Measurements from ENCODE around the gene MB21D2.

DNA sequence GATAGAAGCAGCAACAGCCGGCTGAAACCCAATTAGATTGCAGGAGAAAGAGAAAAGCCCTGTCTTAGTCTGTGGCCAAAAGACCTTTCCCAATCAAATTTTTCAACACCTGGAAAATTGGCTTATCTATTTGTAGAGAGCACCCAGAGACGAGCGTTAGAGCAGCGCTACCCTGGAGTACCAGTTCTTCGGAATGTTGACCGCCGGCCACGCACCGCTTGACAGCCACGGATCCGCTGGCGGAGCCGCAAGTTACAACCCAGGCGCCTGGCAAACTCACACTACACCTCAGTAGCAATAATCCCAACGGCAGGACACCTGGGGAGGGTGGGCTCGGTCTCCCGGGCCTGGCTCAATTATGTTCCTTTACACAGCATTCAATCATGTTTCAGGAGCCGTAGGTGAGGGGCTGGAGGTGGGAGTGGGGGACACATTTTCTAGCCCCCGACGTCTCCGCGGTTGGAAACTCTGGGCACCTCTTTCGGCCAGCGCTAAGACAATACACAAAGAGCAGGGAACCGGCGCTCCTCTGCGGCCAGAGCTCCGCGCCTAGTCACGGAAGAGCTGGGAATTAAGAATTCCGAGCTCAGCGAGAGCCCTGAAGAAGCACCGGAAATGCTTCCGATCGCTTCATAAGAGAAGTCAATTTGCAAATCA, 1.2 kb downstream of the MB21D2 start:
- TF ChIP-seq, protein P1, sequence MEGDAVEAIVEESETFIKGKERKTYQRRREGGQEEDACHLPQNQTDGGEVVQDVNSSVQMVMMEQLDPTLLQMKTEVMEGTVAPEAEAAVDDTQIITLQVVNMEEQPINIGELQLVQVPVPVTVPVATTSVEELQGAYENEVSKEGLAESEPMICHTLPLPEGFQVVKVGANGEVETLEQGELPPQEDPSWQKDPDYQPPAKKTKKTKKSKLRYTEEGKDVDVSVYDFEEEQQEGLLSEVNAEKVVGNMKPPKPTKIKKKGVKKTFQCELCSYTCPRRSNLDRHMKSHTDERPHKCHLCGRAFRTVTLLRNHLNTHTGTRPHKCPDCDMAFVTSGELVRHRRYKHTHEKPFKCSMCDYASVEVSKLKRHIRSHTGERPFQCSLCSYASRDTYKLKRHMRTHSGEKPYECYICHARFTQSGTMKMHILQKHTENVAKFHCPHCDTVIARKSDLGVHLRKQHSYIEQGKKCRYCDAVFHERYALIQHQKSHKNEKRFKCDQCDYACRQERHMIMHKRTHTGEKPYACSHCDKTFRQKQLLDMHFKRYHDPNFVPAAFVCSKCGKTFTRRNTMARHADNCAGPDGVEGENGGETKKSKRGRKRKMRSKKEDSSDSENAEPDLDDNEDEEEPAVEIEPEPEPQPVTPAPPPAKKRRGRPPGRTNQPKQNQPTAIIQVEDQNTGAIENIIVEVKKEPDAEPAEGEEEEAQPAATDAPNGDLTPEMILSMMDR (IDR thresholded peaks at IDR 0.05 in 4 of 5, conservative IDR thresholded peaks at IDR 0.05 in 1 of 5), result no peak
- TF ChIP-seq POLR2A (IDR thresholded peaks at IDR 0.05), result no peak

Data from gastrocnemius medialis (tissue), 4 donors.